A673 (cell line): ENCODE measurements around the gene RASA3.

ENCODE experiments used
- CTCF ChIP-seq: fragments of 300-800, 200-600 bp; sonication (generic); conservative IDR thresholded peaks from 2 replicates; pipeline ENCODE4 v1.5.1; 2017; ENCODE audit warnings: low read depth, mild to moderate bottlenecking, antibody characterized with exemption, low read length, moderate library complexity, mixed read lengths
- EZH2 ChIP-seq: fragments of 200-600 bp; sonication (generic); IDR thresholded peaks from 2 replicates; pipeline ENCODE4 v1.6.1; 2017; ENCODE audit warnings: borderline replicate concordance, low read depth, mild to moderate bottlenecking, mixed read lengths, antibody characterized with exemption, low read length; ENCODE audit not compliant: poor library complexity, severe bottlenecking

- TF ChIP-seq CTCF, result no peak
- TF ChIP-seq EZH2, result no peak
Measured at GRCh38 chr13:114136576-114136975, 4.2 kb upstream of the RASA3 start.
